Prostate gland (tissue), 2 donors: Measurements from ENCODE around the gene DNAI4.
"Not testable (repeated sequence)": the region's sequence is repeated elsewhere in the genome, so short reads cannot be mapped to it uniquely, and the experiment has no call there.

ENCODE experiments used
- POLR2A ChIP-seq: fragments of 450-650 bp; IDR thresholded peaks from one replicate; pipeline ENCODE4 v1.6.1; 2016; ENCODE audit warnings: antibody characterized with exemption, mild to moderate bottlenecking
- TF ChIP-seq, protein P1 (sequence below), 4 experiments: fragments of 200-600 bp in 2 of 4; fragments of 450-650 bp in 2 of 4; sonication (generic) in 2 of 4; IDR thresholded peaks; 1 replicate in 3 of 4; 2 replicates in 1 of 4; pipeline ENCODE4 v1.5.1; 2016 to 2019; ENCODE audit warnings: antibody characterized with exemption in 4 of 4, mild to moderate bottlenecking in 2 of 4, moderate library complexity in 2 of 4

DNA sequence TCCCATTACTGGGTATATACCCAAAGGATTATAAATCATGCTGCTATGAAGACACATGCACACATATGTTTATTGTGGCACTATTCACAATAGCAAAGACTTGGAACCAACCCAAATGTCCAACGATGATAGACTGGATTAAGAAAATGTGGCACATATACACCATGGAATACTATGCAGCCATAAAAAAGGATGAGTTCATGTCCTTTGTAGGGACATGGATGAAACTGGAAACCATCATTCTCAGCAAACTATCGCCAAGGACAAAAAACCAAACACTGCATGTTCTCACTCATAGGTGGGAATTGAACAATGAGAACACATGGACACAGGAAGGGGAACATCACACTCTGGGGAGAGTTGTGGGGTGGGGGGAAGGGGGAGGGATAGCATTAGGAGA, 138.9 kb downstream of the DNAI4 start:
- TF ChIP-seq, protein P1, sequence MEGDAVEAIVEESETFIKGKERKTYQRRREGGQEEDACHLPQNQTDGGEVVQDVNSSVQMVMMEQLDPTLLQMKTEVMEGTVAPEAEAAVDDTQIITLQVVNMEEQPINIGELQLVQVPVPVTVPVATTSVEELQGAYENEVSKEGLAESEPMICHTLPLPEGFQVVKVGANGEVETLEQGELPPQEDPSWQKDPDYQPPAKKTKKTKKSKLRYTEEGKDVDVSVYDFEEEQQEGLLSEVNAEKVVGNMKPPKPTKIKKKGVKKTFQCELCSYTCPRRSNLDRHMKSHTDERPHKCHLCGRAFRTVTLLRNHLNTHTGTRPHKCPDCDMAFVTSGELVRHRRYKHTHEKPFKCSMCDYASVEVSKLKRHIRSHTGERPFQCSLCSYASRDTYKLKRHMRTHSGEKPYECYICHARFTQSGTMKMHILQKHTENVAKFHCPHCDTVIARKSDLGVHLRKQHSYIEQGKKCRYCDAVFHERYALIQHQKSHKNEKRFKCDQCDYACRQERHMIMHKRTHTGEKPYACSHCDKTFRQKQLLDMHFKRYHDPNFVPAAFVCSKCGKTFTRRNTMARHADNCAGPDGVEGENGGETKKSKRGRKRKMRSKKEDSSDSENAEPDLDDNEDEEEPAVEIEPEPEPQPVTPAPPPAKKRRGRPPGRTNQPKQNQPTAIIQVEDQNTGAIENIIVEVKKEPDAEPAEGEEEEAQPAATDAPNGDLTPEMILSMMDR (IDR thresholded peaks at IDR 0.05), result not testable (repeated sequence)
- TF ChIP-seq POLR2A, result not testable (repeated sequence)
